GM12878 (cell line): ENCODE measurements around the gene TNRC18. TPM values are rescaled to one million over a fixed set of nuclear protein-coding genes. Genes with fewer than 3 reads are reported as not detected.

Experiments
- ATF7 ChIP-seq: fragments of 450-650 bp; IDR thresholded peaks from 2 replicates; pipeline ENCODE4 v1.6.1; 2016; ENCODE audit warnings: low read depth, mild to moderate bottlenecking
- BACH1 ChIP-seq: fragments of 450-650 bp; IDR thresholded peaks from 2 replicates; pipeline ENCODE4 v1.6.1; 2017; ENCODE audit warnings: mild to moderate bottlenecking, borderline replicate concordance
- BMI1 ChIP-seq: fragments of 450-650 bp; IDR thresholded peaks from 2 replicates; pipeline ENCODE4 v1.6.1; 2016; ENCODE audit warnings: mild to moderate bottlenecking, moderate library complexity, borderline replicate concordance
- CBX3 ChIP-seq: fragments of 200-600 bp; sonication (generic); IDR thresholded peaks from 2 replicates; pipeline ENCODE4 v1.6.1; 2016; ENCODE audit warnings: low read depth, borderline replicate concordance
- CREB1 ChIP-seq: IDR thresholded peaks from 2 replicates; pipeline ENCODE4 v1.6.1; 2012; ENCODE audit warnings: low read depth, mild to moderate bottlenecking, inconsistent platforms
- EGR1 ChIP-seq, 2 experiments: IDR thresholded peaks; 1 replicate in 1 of 2; 2 replicates in 1 of 2; pipeline ENCODE4 v1.6.1; 2011 to 2012; ENCODE audit warnings: low read depth in 2 of 2, low read length in 2 of 2, borderline replicate concordance in 1 of 2, mild to moderate bottlenecking in 1 of 2, moderate library complexity in 1 of 2
- FOS ChIP-seq: IDR thresholded peaks from 3 replicates; pipeline ENCODE4 v1.6.1; 2011; ENCODE audit warnings: borderline replicate concordance; ENCODE audit not compliant: insufficient read length; ENCODE audit errors: extremely low read depth
- FOXK2 ChIP-seq: fragments of 450-650 bp; IDR thresholded peaks from 2 replicates; pipeline ENCODE4 v1.6.1; 2017; ENCODE audit warnings: mild to moderate bottlenecking, moderate library complexity
- IKZF1 ChIP-seq: fragments of 450-650 bp; conservative IDR thresholded peaks from 2 replicates; pipeline ENCODE4 v1.6.1; 2017; ENCODE audit warnings: antibody characterized with exemption, mild to moderate bottlenecking
- JUND ChIP-seq: IDR thresholded peaks from 2 replicates; pipeline ENCODE4 v1.6.1; 2012; ENCODE audit warnings: low read depth, mild to moderate bottlenecking, low read length, improper control_type of control experiment, moderate library complexity
- LARP7 ChIP-seq: fragments of 450-650 bp; IDR thresholded peaks from 2 replicates; pipeline ENCODE4 v1.6.1; 2017; ENCODE audit warnings: mild to moderate bottlenecking
- RFX5 ChIP-seq: IDR thresholded peaks from 2 replicates; pipeline ENCODE4 v1.6.1; 2011; ENCODE audit warnings: low read depth, low read length, improper control_type of control experiment
- RUNX3 ChIP-seq: IDR thresholded peaks from 2 replicates; pipeline ENCODE4 v1.6.1; 2012; ENCODE audit warnings: low read length, inconsistent platforms
- SMAD5 ChIP-seq: IDR thresholded peaks from 2 replicates; pipeline ENCODE4 v1.6.1; 2016; ENCODE audit warnings: antibody characterized with exemption, low read depth
- SMARCA5 ChIP-seq: fragments of 450-650 bp; IDR thresholded peaks from 2 replicates; pipeline ENCODE4 v1.6.1; 2017; ENCODE audit warnings: mild to moderate bottlenecking
- SPI1 ChIP-seq: IDR thresholded peaks from 2 replicates; pipeline ENCODE4 v1.6.1; 2011; ENCODE audit warnings: low read depth, mild to moderate bottlenecking, low read length, moderate library complexity, borderline replicate concordance; ENCODE audit not compliant: insufficient read depth
- SREBF2 ChIP-seq: IDR thresholded peaks from 2 replicates; pipeline ENCODE4 v1.6.1; 2012; ENCODE audit warnings: mild to moderate bottlenecking, low read length
- STAT3 ChIP-seq: IDR thresholded peaks from 2 replicates; pipeline ENCODE4 v1.6.1; 2011; ENCODE audit warnings: low read depth, low read length, improper control_type of control experiment
- TAF1 ChIP-seq: IDR thresholded peaks from 2 replicates; pipeline ENCODE4 v1.6.1; 2011; ENCODE audit warnings: mild to moderate bottlenecking, low read depth, low read length, borderline replicate concordance
- TCF7 ChIP-seq: IDR thresholded peaks from 2 replicates; pipeline ENCODE4 v1.6.1; 2014; ENCODE audit warnings: antibody characterized with exemption, borderline replicate concordance
- WRNIP1 ChIP-seq: IDR thresholded peaks from 2 replicates; pipeline ENCODE4 v1.6.1; 2011; ENCODE audit warnings: low read depth, low read length, improper control_type of control experiment, borderline replicate concordance
- YBX1 ChIP-seq: fragments of 450-650 bp; IDR thresholded peaks from 2 replicates; pipeline ENCODE4 v1.6.1; 2016; ENCODE audit warnings: antibody characterized with exemption
- ZNF217 ChIP-seq: fragments of 450-650 bp; IDR thresholded peaks from 2 replicates; pipeline ENCODE4 v1.6.1; 2017; ENCODE audit warnings: antibody characterized with exemption, mild to moderate bottlenecking
- polyA plus RNA-seq, 11 experiments: library from polyadenylated mRNA; depleted of rRNA in 4 of 11; unstranded in 6 of 11; stranded (reverse) in 5 of 11; fragments of >200 nt; fragmentation: Nextera tagmentation in 4 of 11; fragmentation: Illumina TruSeq in 1 of 11; extraction: Ambion mirVana in 4 of 11; extraction: Trizol in 1 of 11; gene quantifications; 1 replicate in 1 of 11; 2 replicates in 10 of 11; pipeline versions ENCODE4 v1.2.1 to v1.2.3, GENCODE V29; 2011 to 2016; ENCODE audit warnings: inconsistent platforms in 2 of 11, missing spikeins in 2 of 11, low read depth in 1 of 11
- total RNA-seq, 4 experiments: library from RNA; depleted of rRNA in 3 of 4; stranded (reverse); fragments of >200 nt in 3 of 4; fragmentation: Illumina TruSeq in 1 of 4; extraction: Trizol in 1 of 4; gene quantifications; 2 replicates each; pipeline versions ENCODE4 v1.2.1 to v1.2.3, GENCODE V29; 2013 to 2021
- TF ChIP-seq, protein P1 (sequence below): IDR thresholded peaks from 2 replicates; pipeline ENCODE4 v1.6.1; 2011; ENCODE audit warnings: borderline replicate concordance, low read depth, mild to moderate bottlenecking, moderate library complexity, low read length; ENCODE audit not compliant: insufficient read depth, poor library complexity, severe bottlenecking
- TF ChIP-seq, protein P2 (sequence below): fragments of 450-650 bp; conservative IDR thresholded peaks from 2 replicates; pipeline ENCODE4 v1.6.1; 2017; ENCODE audit warnings: mild to moderate bottlenecking, moderate library complexity
- TF ChIP-seq, protein P3 (sequence below): IDR thresholded peaks from 2 replicates; pipeline ENCODE4 v1.6.1; 2011; ENCODE audit warnings: low read depth, mild to moderate bottlenecking, low read length, moderate library complexity, borderline replicate concordance; ENCODE audit errors: extremely low read depth
- TF ChIP-seq, protein P4 (sequence below): fragments of 150-350 bp; IDR thresholded peaks from 2 replicates; pipeline ENCODE4 v1.6.1; 2014; ENCODE audit warnings: mild to moderate bottlenecking, low read depth, low read length

The TNRC18 gene
- total and polyA plus RNA-seq, 10 of the 15 experiments (the other 5 are each of a cell fraction or from before 2014, with no cell fraction given): 0.02 to 31.7 (median 5.4) TPM

DNA sequence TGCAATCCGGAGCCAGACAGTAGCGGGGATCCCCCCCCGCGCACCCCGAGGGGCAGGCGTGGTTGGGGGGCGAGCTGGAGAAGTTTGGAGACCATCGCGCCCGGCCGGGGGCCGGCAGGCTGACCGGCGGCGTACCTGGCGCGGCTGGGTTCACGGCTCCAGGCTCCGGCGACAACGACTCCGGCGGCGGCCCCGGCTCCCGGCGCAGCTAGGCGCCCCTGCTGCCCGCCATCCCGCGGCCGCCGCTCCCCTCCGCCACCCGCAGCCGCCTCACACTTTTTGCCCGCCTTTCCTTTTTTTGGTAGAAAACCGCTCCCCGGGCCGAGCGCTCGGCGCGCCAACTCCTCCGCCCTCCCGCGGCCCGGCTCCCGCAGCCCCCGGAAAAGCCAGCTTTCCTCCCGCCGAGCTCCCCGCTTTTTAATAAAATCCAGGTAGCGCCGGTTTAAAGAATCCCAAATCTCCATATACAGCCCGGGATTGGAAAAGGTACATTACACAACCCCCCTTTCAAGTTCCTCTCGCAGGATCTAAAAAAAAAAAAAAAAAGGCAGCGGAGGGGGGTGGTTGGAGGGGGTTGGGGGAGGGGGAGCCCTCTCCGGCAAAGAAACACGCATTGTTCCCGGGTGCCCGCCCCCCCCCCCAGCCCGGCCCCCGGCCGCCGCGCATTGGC is at the start of gene TNRC18 (continued):
- TF ChIP-seq EGR1 (IDR thresholded peaks at IDR 0.05; ENCODE audit: borderline replicate concordance in 1 of 2, low read depth in 2 of 2, low read length in 2 of 2) (no peak), CBX3 (no peak), RUNX3 (no peak), IKZF1 (peak; percentile 51), STAT3 (no peak), BACH1 (no peak), FOS (no peak), JUND (no peak), ZNF217 (no peak), YBX1 (no peak), FOXK2 (no peak), LARP7 (0 out of 2 replicates have a peak, but pooled peaks have one; percentile 38), TCF7 (no peak), TAF1 (no peak), ATF7 (no peak), SMAD5 (no peak), RFX5 (no peak), SPI1 (no peak), SMARCA5 (peak; percentile 23; the same call in 1 of the 2 replicates), SREBF2 (no peak), BMI1 (no peak), WRNIP1 (no peak), CREB1 (no peak)
- TF ChIP-seq, protein P1, sequence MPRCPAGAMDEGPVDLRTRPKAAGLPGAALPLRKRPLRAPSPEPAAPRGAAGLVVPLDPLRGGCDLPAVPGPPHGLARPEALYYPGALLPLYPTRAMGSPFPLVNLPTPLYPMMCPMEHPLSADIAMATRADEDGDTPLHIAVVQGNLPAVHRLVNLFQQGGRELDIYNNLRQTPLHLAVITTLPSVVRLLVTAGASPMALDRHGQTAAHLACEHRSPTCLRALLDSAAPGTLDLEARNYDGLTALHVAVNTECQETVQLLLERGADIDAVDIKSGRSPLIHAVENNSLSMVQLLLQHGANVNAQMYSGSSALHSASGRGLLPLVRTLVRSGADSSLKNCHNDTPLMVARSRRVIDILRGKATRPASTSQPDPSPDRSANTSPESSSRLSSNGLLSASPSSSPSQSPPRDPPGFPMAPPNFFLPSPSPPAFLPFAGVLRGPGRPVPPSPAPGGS: no peak
- TF ChIP-seq, protein P2, sequence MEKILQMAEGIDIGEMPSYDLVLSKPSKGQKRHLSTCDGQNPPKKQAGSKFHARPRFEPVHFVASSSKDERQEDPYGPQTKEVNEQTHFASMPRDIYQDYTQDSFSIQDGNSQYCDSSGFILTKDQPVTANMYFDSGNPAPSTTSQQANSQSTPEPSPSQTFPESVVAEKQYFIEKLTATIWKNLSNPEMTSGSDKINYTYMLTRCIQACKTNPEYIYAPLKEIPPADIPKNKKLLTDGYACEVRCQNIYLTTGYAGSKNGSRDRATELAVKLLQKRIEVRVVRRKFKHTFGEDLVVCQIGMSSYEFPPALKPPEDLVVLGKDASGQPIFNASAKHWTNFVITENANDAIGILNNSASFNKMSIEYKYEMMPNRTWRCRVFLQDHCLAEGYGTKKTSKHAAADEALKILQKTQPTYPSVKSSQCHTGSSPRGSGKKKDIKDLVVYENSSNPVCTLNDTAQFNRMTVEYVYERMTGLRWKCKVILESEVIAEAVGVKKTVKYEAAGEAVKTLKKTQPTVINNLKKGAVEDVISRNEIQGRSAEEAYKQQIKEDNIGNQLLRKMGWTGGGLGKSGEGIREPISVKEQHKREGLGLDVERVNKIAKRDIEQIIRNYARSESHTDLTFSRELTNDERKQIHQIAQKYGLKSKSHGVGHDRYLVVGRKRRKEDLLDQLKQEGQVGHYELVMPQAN: 0 out of 2 replicates have a peak, but pooled peaks have one; percentile 39
- TF ChIP-seq, protein P3, sequence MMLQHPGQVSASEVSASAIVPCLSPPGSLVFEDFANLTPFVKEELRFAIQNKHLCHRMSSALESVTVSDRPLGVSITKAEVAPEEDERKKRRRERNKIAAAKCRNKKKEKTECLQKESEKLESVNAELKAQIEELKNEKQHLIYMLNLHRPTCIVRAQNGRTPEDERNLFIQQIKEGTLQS: no peak
- TF ChIP-seq, protein P4, sequence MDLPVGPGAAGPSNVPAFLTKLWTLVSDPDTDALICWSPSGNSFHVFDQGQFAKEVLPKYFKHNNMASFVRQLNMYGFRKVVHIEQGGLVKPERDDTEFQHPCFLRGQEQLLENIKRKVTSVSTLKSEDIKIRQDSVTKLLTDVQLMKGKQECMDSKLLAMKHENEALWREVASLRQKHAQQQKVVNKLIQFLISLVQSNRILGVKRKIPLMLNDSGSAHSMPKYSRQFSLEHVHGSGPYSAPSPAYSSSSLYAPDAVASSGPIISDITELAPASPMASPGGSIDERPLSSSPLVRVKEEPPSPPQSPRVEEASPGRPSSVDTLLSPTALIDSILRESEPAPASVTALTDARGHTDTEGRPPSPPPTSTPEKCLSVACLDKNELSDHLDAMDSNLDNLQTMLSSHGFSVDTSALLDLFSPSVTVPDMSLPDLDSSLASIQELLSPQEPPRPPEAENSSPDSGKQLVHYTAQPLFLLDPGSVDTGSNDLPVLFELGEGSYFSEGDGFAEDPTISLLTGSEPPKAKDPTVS: no peak
